Coronary artery (tissue), 2 donors: ENCODE data around the gene INPP5D.

Experiments used
- DNase-seq: peaks from one replicate; pipeline ENCODE4 v3.0.0-alpha.2; 2017; ENCODE audit warnings: low spot score
- H3K27ac ChIP-seq, 2 donors: fragments of 200-600 bp; sonication (generic); one replicate each; pipeline ENCODE4 v1.5.1; 2016 to 2019
- H3K4me3 ChIP-seq: fragments of 200-600 bp; sonication (generic); 2 replicates; pipeline ENCODE4 v1.5.1; 2016; ENCODE audit warnings: mild to moderate bottlenecking, moderate library complexity
- TF ChIP-seq, protein P1 (sequence below): fragments of 200-600 bp; sonication (generic); IDR thresholded peaks from one replicate; pipeline ENCODE4 v1.5.1; 2019; ENCODE audit warnings: antibody characterized with exemption

INPP5D gene

DNA sequence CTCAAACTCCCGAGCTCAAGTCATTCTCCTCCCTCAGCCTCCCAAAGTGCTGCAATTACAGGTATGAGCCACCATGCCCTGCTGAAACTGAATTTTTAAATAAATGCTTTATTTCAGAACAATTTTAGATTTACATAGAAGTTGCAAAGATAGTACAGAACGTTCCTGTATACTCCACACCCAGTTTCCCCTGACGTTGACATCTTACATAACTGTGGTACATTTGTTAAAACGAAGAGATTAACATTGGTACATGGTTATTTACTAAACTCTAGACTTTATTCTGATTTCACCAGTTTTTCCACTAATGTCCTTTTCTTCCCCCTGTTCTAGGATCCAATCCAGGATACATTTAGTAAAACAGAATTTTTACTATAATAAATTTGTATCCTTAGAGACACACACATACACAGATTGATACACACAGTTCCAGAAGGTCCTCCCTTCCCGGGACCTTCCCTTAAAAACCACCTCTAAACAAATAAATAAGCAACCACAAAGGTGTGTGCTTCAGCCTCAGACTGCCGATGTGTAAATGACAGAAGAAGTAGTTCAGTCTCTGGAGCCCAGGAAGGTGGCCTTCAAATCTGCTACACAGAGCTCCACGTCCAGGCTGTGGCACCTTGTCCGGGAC is 20.8 kb upstream of the INPP5D start:
- TF ChIP-seq, protein P1, sequence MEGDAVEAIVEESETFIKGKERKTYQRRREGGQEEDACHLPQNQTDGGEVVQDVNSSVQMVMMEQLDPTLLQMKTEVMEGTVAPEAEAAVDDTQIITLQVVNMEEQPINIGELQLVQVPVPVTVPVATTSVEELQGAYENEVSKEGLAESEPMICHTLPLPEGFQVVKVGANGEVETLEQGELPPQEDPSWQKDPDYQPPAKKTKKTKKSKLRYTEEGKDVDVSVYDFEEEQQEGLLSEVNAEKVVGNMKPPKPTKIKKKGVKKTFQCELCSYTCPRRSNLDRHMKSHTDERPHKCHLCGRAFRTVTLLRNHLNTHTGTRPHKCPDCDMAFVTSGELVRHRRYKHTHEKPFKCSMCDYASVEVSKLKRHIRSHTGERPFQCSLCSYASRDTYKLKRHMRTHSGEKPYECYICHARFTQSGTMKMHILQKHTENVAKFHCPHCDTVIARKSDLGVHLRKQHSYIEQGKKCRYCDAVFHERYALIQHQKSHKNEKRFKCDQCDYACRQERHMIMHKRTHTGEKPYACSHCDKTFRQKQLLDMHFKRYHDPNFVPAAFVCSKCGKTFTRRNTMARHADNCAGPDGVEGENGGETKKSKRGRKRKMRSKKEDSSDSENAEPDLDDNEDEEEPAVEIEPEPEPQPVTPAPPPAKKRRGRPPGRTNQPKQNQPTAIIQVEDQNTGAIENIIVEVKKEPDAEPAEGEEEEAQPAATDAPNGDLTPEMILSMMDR: no peak
- Histone ChIP-seq H3K27ac (peak overlapping the region in 1 of 2 donors; percentile 56), H3K4me3 (no peak overlapping the region)
- DNase-seq: no peak

DNA sequence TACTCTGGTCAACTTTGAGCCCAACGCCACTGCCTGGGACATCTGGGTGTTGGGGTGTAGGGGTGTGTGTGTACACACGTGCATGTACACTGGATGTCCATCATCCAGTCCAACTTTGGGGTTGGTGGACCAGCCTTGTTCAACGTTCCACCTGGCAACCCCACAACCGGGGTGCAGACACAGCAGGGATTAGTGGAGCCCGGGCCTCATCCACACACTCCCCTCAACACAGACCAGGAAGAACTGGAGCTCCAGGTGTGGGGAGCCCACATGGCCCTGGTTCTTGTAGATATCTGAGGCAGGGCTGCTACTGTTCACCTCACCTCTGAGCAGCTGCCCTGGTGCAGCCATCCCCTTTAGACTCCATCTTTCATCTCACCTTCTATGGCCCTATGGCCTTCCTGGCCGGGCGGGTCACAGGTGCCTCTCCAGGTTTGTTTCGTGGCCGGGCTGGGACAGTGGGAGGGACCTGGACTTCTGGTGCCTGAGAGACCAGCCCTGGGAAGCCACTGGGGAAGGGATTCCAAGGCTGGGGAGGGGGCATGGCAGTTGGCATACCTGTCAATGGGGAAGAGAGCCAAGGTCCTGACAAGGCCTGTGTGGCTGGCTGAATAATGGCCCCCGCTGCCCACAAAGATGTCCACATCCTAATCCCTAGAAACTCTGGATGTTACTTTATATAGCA is 20.2 kb upstream of the INPP5D start:
- no peak for DNase-seq
- Histone ChIP-seq H3K4me3 (no peak overlapping the region), H3K27ac (peak overlapping the region in 1 of 2 donors; percentile 56)
- TF ChIP-seq, protein P1: no peak

DNA sequence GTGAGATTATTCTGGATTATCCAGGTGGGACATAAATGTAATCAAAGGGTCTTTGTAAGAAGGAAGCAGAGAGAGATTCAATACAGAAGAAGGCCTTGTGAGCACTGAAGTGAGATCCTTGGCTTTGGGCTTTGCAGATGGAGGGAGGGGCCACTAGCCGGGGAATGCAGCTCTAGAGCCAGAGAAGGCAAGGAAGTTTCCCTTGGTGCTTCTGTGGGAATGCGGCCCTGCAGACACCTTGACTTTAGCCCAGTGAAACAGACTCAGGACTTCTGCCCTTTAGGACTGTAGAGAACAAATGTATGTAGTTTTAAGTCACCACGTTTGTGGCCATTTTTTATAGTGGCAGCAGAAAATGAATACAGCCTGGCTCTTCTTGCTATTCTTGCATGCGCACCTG is 19.6 kb upstream of the INPP5D start:
- TF ChIP-seq, protein P1: no peak
- no peak overlapping the region for H3K4me3 ChIP-seq
- peak; percentile 38 for DNase-seq
- no peak overlapping the region for H3K27ac ChIP-seq

DNA sequence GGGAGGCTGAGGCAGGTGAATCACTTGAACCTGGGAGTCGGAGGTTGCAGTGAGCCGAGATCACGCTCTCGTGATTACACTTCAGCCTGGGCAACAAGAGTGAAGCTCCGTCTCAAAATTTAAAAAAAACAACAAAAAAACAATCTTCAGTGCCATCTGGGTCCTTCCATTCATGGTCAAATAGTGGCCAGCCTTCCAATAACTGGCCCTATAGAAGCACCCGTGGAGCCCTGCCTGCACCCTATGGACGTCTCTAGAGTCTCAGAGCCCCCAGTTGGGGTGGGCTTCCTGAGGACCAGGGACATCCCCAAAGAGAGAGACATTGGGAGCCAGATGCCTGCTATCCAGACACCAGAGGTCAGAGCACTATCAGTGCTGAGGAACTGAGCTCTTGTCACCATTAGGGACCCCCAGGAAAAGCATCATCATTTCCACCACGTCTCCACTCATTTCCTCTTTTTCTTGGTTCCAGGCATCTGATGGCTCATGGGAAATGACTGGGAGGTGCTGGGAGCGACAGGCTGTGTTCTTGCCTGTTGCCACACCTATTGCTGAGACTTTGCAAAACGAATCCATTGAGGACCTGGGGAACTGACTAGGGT is 18.3 kb upstream of the INPP5D start:
- DNase-seq: peak; percentile 50
- TF ChIP-seq, protein P1: no peak
- H3K4me3 ChIP-seq: no peak overlapping the region
- H3K27ac ChIP-seq: no peak overlapping the region

DNA sequence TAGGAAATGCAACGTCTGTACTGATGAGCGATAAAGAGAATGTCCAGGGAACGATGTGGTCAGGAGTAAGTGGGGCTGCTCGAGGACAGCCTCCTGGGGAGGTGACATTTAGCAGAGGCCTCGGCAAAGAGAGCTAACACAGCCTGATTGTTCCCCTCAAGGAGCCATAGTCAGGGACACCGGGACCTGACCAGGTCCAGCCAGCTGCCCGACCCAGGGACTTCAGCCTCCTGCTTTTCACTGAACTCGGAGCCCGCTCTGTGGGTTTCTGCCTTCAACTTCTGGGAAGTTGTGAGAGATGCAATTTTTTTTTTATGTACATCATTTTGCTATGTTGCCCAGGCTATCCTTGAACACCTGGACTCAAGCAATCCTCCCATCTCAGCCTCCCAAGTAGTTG is 17.6 kb upstream of the INPP5D start:
- DNase-seq: peak; percentile 40
- TF ChIP-seq, protein P1: no peak
- no peak overlapping the region for H3K4me3 ChIP-seq
- no peak overlapping the region for H3K27ac ChIP-seq

DNA sequence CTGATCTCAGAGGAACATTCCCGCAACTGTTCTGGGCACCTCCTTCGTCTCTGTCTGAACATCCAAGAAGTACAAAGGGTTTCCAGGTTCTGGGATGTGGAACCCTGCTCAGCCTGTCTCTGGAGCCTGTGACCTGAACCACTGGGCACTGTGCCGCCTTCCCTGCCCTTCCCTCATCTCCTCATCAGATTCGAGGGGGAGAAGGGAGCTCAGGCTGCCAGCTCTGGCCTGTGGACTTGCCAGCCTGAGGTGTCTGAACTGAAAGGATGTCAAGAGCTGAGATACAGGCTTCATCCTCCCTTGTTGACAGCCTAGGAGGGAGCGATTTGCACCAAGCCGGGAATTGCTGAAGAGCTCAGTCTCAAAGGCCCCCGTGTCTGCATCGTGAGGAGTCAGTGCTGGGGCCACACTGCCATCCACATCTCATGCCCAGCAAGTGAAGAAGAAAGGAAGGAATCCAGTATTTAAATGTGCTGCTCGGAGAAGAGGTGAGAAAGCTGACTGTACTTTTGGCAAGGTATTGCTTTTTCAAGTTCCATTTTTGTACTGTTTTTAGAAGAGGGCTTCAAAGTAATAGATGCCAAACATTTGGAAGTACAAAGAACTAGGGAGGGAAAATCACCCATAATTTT is 15.1 kb upstream of the INPP5D start:
- Histone ChIP-seq H3K4me3 (no peak overlapping the region), H3K27ac (no peak overlapping the region)
- peak; percentile 38 for DNase-seq
- TF ChIP-seq, protein P1: no peak
